HG03442 (cell line): ENCODE results near the gene HEMK1.

ENCODE experiments used
- ATAC-seq: cut with Tn5 transposase; IDR thresholded peaks from one replicate; pipeline ENCODE4 v1.9.1; 2021; ENCODE audit warnings: mild to moderate bottlenecking, moderate library complexity; ENCODE audit not compliant: unreplicated experiment

HEMK1 gene

GRCh38 chr3:50632450-50632849, 63.1 kb downstream of the HEMK1 start:
- no peak for ATAC-seq

DNA sequence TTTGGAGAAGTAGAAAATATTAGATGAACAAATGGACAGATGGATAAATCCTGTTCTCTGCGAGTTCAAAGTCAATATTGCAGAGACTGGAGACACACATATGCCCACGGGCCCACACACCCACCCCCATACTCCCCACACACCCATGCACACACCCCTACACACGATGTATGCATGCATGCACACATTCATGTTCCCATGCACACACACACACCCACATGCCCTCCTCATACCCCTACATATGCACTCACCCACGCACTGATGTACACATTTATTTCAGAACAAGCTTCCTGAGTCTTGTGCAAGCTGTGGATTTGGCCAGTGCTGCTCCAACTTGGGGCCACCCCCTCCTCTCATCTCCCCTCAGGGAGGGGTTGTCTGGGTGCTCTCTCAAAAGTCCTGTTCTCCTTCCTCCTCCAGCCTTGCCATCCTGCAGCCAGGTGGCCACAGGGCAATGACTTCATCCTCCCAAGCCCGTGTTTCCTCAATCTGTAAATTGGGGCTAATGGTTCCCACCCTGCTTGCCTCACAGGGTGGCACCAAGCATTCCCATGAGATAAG, 64.0 kb downstream of the HEMK1 start:
- no peak for ATAC-seq

GRCh38 chr3:50635066-50635465, 65.7 kb downstream of the HEMK1 start:
- no peak for ATAC-seq

DNA sequence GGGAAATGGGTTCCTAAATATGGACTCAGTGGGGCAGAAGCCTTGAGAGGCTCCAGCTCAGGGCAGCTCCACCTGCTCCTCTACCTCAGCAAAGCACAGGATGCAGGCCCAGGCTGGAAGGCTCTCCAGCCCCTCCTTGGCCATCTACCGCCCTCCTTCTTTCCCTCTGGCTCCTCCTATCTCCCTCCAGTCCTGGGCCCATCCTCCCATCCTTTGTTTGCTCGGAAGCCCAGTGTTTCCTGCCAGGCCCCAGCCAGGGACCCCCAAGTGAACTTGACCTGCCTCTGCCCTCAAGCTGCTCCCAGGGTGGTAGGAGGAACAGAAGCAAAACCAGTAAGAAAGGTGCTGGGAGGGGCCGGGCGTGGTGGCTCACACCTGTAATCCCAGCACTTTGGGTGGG, 67.7 kb downstream of the HEMK1 start:
- ATAC-seq = no peak

DNA sequence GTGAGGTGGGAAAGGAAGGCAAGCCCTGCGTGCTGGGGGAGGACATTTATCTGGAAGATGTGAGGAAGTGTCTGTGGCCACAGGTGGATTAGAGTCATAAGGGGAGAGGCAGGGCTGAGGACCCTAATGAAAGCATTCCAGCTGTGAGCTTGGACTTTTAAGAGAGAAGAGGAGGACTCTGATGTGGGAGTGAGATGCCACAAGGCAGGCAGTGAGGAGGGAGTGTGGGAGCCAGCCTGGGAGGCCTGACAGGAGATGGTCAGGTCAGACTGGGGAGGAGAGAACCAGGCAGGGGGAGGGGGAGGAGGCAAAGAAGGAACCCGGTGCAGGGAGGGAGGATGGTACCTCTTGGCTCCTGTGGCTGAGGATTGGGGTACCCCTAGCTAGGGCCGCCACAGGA, 68.6 kb downstream of the HEMK1 start:
- no peak for ATAC-seq

DNA sequence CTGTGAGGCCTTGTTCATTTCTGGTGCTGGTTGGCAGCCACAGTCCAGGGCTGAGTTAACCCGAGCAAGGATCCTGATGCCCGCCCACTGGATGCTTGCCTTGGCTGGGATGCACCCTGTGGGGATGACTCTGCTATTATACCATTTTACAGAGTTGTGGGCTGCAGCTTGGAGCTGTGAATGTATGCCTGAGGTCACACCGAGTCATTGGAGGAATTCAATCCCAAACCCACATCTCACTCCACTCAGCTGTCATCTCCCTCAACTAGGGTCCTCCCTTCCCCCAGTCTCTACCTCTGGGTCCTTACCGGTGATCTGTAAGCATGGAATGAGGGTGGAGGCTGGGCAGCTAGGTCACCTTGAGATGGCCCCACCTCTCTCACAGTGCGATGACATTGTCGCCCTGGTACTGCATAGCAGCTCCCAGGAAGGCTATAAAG, 69.8 kb downstream of the HEMK1 start:
- no peak for ATAC-seq

GRCh38 chr3:50642382-50642781, 73.1 kb downstream of the HEMK1 start:
- ATAC-seq = no peak

DNA sequence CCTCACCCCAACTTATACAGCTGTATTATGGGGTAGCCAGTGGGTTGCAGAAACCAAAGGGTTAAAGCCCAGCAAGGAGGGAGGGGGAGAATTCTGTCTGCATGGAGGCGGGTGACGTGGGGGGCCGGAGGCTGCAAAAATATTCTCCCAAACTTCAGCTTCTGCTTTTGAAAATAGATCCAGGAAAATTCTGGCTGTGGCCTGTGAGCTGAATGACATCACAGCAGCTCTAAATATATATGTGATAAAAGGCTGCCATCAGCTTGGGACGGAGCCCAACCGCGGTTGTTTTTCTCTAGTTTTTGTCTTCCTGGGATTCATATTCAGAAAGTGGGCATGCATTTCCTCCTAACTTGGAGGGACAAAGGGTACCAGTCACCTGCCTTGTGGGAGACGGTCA, 75.2 kb downstream of the HEMK1 start:
- no peak for ATAC-seq

- no peak for ATAC-seq
Observed at GRCh38 chr3:50645378-50645777, 76.1 kb downstream of the HEMK1 start.
